HUDEP-2 (cell line): ENCODE data around the gene NCR2.

Experiments used
- DNase-seq, 76 experiments: peaks; one replicate each; lab custom pipeline; 2025; ENCODE audit not compliant: unreplicated experiment in 76 of 76; lab: John Stamatoyannopoulos, UW

NCR2 gene

GRCh38 chr6:41356825-41357224, 21.4 kb downstream of the NCR2 start:
- DNase-seq = no peak

GRCh38 chr6:41358503-41358902, 23.1 kb downstream of the NCR2 start:
- DNase-seq = no peak

- no peak for DNase-seq
Observed at GRCh38 chr6:41359617-41360313, 24.4 kb downstream of the NCR2 start.

GRCh38 chr6:41360314-41360685, 24.9 kb downstream of the NCR2 start:
- no peak for DNase-seq

- no peak for DNase-seq
Observed at GRCh38 chr6:41366150-41366549, 30.7 kb downstream of the NCR2 start.

GRCh38 chr6:41367061-41367460, 31.7 kb downstream of the NCR2 start:
- DNase-seq = no peak

- peak in 14 of 76 experiments; percentile 4 to 35 (median 18) for DNase-seq
Observed at GRCh38 chr6:41367700-41368099, 32.3 kb downstream of the NCR2 start.

- DNase-seq = no peak
Observed at GRCh38 chr6:41370488-41371111, 35.2 kb downstream of the NCR2 start.

- peak in 1 of 76 experiments; percentile 3 for DNase-seq
Observed at GRCh38 chr6:41371461-41371991, 36.1 kb downstream of the NCR2 start.

- DNase-seq = no peak
Observed at GRCh38 chr6:41371992-41372831, 36.8 kb downstream of the NCR2 start.

GRCh38 chr6:41372832-41373626, 37.6 kb downstream of the NCR2 start:
- no peak for DNase-seq

- DNase-seq = no peak
Observed at GRCh38 chr6:41373627-41373918, 38.2 kb downstream of the NCR2 start.

GRCh38 chr6:41373919-41374617, 38.7 kb downstream of the NCR2 start:
- DNase-seq = no peak

GRCh38 chr6:41374618-41375590, 39.5 kb downstream of the NCR2 start:
- DNase-seq = no peak

- DNase-seq = no peak
Observed at GRCh38 chr6:41375598-41376151, 40.3 kb downstream of the NCR2 start.

- no peak for DNase-seq
Observed at GRCh38 chr6:41376176-41376575, 40.8 kb downstream of the NCR2 start.

- DNase-seq = no peak
Observed at GRCh38 chr6:41377071-41377470, 41.7 kb downstream of the NCR2 start.

GRCh38 chr6:41379306-41379705, 43.9 kb downstream of the NCR2 start:
- DNase-seq = no peak

GRCh38 chr6:41386594-41386993, 51.2 kb downstream of the NCR2 start:
- DNase-seq = no peak
